IPS-18c (cell line): ENCODE results near the gene KRTAP8-1.

ENCODE experiments used
- H3K4me3 ChIP-seq: 2 replicates; pipeline ENCODE4 v1.7.0; 2013; ENCODE audit warnings: low read depth, mild to moderate bottlenecking, low read length, moderate library complexity; ENCODE audit not compliant: insufficient read depth
- H3K9me3 ChIP-seq: one replicate; pipeline ENCODE4 v1.6.1; 2013; ENCODE audit warnings: mild to moderate bottlenecking, low read length, moderate library complexity; ENCODE audit not compliant: control insufficient read depth, insufficient read depth

Gene KRTAP8-1

DNA sequence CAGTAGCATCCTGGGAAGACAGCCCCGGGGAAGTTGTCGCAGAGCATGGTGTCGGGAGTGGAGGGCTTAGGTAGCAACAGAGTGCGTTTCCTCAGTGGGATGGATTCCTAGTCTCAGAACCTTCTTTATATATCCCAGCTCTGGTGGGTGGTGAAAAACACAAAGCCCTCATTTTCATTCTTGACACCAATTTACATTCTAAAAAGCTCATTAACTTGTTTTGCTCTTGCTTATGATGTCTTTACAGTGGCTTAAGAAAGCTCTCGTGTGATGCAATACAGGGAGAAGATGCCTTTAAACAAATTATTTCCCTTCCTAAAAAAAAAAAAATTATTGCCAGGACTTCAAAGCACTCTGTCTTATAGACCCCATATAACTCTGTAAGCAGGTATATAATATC, at the start of gene KRTAP8-1:
TSS of gene KRTAP8-1 (minus strand) at position 101 of the 400 bp plus-strand sequence. CDS start at position 47, 54 bp downstream.
- no peak within 1 kb of the TSS for H3K4me3 ChIP-seq
- no peaks in the 10 kb centered on the region for H3K9me3 ChIP-seq

GRCh38 chr21:30847627-30848500, 34.8 kb upstream of the KRTAP8-1 start:
- H3K4me3 ChIP-seq: no peak overlapping the region
- no peaks in the 10 kb centered on the region for H3K9me3 ChIP-seq

DNA sequence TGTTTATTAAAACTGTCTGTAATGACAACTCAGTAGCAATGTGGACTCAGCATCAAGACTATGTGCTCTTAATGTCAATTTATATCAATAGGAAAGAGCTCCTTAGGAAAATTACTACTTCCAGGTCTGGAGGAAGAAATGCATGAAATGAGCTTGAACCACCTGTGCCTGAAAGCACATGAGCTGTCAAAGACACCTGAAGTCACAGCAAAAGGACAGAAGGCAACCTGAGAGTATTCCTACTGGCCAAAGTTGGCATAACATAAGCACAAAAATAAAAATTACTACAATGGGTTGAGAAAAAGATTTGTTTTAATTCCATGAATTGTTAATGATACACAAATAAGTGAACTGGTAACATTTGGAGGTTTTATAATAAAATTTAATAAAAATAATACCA, 29.9 kb upstream of the KRTAP8-1 start:
- H3K4me3 ChIP-seq: no peak overlapping the region
- H3K9me3 ChIP-seq: no peaks in the 10 kb centered on the region

DNA sequence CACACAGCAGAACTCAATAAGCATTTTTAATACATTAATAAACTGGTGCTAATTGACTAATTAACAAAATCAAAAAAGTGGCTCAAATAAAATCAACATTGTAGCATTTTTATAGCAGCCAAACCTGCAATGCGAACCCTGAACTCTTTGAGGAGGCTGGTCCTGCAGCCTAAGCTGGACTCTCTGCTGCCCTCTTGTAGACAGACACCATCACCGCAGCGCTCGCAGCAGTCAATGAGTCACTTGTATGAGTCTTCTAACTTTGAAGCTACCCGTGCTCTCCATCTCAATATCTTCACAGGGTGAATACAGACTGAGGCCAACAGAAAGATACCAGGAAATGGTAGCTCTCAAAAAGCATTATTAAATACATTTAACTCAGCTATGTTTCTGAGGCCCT, 26.2 kb upstream of the KRTAP8-1 start:
- no peak overlapping the region for H3K4me3 ChIP-seq
- H3K9me3 ChIP-seq: no peaks in the 10 kb centered on the region

- Histone ChIP-seq H3K9me3 (no peaks in the 10 kb centered on the region), H3K4me3 (no peak overlapping the region)
Observed at GRCh38 chr21:30838536-30838935, 25.5 kb upstream of the KRTAP8-1 start.

DNA sequence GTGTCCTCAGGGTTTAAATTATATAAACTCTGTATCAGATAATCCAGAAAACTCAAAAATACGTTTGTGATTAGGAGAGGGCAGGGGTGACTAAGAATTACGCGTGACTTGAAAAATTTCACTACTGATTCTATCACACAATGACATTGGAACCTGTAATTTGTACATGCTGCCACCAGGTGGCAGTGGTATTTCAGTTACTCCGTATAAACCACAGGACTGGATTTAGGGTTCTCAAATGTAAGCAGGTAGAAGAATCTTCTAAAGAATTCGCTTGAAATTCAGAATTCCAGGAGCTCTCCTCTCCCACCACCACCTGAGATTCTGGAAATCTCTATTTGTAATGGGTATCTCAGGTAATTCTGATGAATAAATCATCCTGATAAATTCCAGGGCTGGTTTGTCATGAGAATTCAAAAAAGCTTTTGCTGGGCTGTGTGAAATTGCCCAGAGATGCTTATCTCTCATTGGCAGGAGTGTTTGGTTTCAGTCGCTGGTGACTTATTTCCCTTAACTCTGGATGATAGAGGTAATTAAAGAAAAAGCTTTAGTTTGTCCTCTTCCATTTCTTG, 18.2 kb upstream of the KRTAP8-1 start:
- Histone ChIP-seq H3K4me3 (no peak overlapping the region), H3K9me3 (no peaks in the 10 kb centered on the region)

DNA sequence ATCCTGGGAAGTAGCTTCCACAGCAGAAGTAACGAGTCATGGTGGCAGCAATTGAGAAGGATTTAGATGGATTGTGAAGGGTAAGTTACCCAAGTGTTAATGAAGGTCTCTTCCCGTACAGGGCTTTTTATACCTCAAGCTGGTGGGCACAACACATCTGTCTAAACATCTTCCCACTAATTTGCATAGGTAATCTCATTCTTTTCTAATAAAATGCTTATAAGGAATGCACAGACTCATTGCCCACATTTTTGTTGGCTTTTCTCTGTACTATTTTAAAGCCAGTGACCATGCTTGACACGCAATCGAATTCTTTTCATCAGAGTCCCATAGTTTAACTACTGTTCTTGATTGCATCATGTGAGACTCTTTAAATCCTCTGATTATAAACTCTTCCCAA, 16.6 kb upstream of the KRTAP8-1 start, which contains the start of gene KRTAP7-1:
TSS of gene KRTAP7-1 (minus strand) at position 101 of the 400 bp plus-strand sequence. CDS start at position 40, 61 bp downstream.
- H3K4me3 ChIP-seq: no peak within 1 kb of the TSS
- H3K9me3 ChIP-seq: no peaks in the 10 kb centered on the region

GRCh38 chr21:30818837-30819610, 6.0 kb upstream of the KRTAP8-1 start:
- H3K9me3 ChIP-seq: no peaks in the 10 kb centered on the region

GRCh38 chr21:30800605-30801004, 12.5 kb downstream of the KRTAP8-1 start:
- H3K9me3 ChIP-seq: no peaks in the 10 kb centered on the region

More at GRCh38 chr21:30818837-30819610, 6.0 kb upstream of the KRTAP8-1 start:
- no peak overlapping the region for H3K4me3 ChIP-seq

DNA sequence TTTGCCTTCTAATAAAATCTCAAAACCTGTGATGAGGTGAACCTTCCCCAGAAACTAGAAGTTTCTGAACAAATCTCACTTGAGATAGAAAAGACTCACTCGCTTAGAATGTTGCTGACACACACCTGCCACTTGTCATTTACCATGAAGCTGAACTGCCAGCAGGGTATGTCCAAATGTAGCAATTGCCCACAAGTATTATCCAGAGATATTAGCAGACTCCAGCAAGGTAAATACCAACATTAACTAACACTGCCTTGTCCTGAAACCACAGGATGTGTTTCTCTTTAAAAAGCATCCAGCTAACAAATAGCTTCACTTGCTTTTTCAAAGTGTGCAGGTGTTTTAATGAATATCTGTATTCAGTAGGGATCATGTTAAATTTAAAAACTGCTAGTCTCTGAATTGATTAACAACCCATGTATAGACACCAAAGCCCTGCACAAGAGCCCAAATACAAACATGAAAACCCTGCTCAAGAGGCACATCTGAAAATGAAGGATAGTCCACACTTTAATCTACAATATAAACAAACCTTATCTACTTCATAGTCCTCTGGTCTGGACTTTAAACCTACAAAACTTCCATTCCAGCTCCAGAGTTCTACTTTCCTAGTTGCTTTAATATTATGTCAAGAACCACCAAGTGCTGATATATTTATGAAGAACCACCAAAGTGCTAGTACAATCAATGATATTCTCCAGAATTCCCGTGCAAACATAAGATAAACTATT, 19.3 kb downstream of the KRTAP8-1 start:
- no peaks in the 10 kb centered on the region for H3K9me3 ChIP-seq

More at GRCh38 chr21:30800605-30801004, 12.5 kb downstream of the KRTAP8-1 start:
- no peak overlapping the region for H3K4me3 ChIP-seq

GRCh38 chr21:30779249-30779648, 33.8 kb downstream of the KRTAP8-1 start:
- Histone ChIP-seq H3K4me3 (no peak overlapping the region), H3K9me3 (no peaks in the 10 kb centered on the region)

More for the DNA sequence above, 19.3 kb downstream of the KRTAP8-1 start:
- H3K4me3 ChIP-seq: no peak overlapping the region

DNA sequence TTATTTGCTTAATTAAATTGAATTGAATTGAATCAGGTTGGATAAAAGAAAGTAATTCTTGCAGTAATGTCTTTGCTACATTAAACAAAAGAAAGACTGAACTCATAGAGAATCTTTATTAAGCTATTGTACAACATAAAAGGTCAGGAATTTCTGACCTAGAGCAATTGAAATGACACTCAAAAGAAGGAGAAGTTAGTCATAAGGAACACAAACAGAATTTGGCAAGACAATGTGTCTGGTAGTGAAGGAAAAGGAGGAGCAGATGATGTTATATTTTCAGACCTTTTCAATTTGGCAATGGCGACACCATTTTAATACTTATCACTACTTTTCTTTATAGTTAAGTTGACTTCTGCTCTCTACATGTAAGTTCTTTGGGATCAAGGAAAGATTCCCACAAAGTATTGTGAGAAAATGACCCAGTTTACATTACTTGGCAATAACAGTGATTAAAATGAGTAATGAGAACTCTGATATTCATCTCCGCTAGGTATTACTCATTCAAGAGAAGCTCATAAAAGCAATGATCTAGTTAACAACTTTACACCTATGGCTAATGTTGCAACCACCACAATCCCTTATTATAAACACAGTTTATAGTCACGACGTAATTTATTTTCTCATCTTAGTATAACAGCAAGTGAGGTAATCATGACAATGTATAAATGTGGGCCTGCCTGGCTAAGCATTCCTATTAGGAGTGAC, 43.2 kb downstream of the KRTAP8-1 start:
- Histone ChIP-seq H3K4me3 (no peak overlapping the region), H3K9me3 (no peaks in the 10 kb centered on the region)
